ENCODE measurements around the gene MCM3AP.

Gene MCM3AP

DNA sequence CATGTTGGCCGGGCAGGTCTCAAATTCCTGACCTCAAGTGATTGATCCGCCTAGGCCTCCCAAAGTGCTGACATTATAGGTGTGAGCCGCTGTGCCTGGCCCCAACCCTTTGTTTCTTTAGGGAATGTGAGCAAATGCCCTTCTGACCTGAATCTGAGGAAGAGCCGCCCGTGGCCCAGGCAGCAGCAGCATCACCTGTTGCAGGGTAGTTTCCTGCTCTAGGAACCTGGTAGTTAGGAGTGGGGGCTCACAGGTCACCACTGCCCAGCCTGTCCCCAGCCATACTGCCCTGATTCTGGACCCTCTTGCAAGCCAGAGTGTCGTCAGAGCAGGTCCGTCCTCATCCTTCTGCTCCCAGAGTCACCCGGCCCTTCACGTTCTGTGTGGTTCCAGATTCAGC is 13.8 kb upstream of the MCM3AP start:
- DNase-seq (no peak), ATAC-seq (replicated peaks) (no peak)
- peak overlapping the region; percentile 58 to 73 for H3K4me3 Mint-ChIP-seq
- peaks cover 0 to 7% of the 10 kb centered on the region in 2 donors for H3K4me1 Mint-ChIP-seq (ENCODE audit: low read depth in 2 of 2)
- H3K36me3 Mint-ChIP-seq (ENCODE audit: insufficient read depth): peaks cover 7% of the 10 kb centered on the region
- peaks cover 0 to 8% of the 10 kb centered on the region in 2 donors for H3K27me3 Mint-ChIP-seq
- no peaks in the 10 kb centered on the region for H3K9me3 Mint-ChIP-seq
- no peak overlapping the region for H3K27ac Mint-ChIP-seq

- Mint-ChIP-seq H3K27me3 (peaks cover 0 to 8% of the 10 kb centered on the region in 2 donors), H3K4me3 (peak overlapping the region; percentile 58 to 73), H3K27ac (no peak overlapping the region), H3K36me3 (ENCODE audit: insufficient read depth) (peaks cover 7% of the 10 kb centered on the region), H3K9me3 (no peaks in the 10 kb centered on the region), H3K4me1 (ENCODE audit: low read depth in 2 of 2) (peaks cover 0 to 7% of the 10 kb centered on the region in 2 donors)
- ATAC-seq (replicated peaks): peak; percentile 26
- DNase-seq: no peak
Measured at GRCh38 chr21:46297338-46298271, 12.2 kb upstream of the MCM3AP start.

DNA sequence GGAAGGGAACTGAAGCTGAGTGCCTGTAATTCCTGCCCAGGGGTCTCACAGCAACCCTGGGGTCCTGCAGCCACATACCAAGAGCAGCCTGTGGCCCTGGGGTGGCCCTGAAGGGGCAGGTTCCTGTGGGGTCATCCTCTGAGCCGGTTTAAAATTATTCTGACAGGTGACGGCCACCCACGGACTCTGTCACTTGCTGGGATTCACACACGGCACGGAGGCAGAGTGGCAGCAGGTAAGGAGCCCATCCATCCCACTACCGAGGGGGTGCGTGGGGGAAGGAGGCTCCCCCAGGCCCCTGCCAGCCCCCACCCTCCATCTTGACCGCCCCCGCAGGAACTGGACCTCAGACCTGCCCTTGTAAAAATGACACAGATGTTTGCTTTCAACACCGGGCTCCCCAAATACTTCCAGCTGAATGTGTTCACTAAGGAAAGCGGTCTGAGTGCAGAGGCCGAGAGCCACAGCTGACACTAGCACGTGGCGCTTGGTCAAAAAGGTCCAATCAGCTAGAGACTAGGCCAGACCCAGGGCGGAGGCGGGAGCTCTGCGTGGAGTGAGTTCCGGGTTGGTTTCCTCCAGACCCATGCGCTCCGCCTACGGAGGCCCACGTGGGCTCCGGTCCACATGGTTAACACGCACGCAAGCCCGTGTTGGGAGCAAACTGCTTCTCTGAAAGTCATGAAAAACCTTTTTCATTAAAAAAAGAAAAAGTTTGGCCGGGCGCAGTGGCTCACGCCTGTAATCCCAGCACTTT is 10.8 kb upstream of the MCM3AP start:
- DNase-seq (peak; percentile 13 to 41 (median 21)), ATAC-seq (replicated peaks) (peak; percentile 92)
- no peaks in the 10 kb centered on the region for H3K9me3 Mint-ChIP-seq
- peaks cover 0 to 8% of the 10 kb centered on the region in 2 donors for H3K27me3 Mint-ChIP-seq
- H3K27ac Mint-ChIP-seq: peak overlapping the region; percentile 39 to 79
- peaks cover 7% of the 10 kb centered on the region for H3K36me3 Mint-ChIP-seq (ENCODE audit: insufficient read depth)
- peaks cover 0 to 7% of the 10 kb centered on the region in 2 donors for H3K4me1 Mint-ChIP-seq (ENCODE audit: low read depth in 2 of 2)
- H3K4me3 Mint-ChIP-seq: peak overlapping the region; percentile 57 to 73

- peaks cover 14% of the 10 kb centered on the region for H3K36me3 Mint-ChIP-seq (ENCODE audit: insufficient read depth)
- ATAC-seq (replicated peaks): no peak
Measured at GRCh38 chr21:46295177-46295770, 9.9 kb upstream of the MCM3AP start.

DNA sequence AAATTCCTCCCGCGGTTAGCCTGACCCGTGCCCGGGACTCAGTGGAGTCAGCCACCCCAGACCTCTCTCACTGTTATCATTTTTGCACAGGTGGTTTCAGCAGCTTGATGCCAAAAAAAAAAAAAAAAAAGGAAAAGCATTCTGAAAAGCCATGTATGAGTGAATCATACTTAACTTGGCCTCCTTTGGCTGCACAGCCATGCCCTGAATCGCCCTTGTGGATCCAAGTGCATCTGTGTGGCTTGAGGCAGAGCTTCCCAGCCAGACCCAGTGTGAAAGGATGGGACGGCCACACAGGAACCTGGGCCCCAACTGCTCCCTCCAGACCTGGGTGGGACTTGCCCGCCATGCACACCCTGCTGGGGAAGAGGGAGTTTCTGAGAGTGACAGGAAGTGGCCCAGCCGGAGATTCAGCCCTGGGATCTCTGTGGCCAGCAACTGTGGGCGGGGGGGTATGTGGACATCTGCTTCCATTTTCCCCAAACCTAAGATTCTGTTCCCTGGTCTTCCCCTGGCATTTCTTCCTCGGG is 9.3 kb upstream of the MCM3AP start:
- H3K4me1 Mint-ChIP-seq (ENCODE audit: low read depth in 2 of 2): peaks cover 1 to 9% of the 10 kb centered on the region in 2 donors
- no peak overlapping the region for H3K4me3 Mint-ChIP-seq
- DNase-seq (no peak), ATAC-seq (replicated peaks) (no peak)
- H3K27me3 Mint-ChIP-seq: peaks cover 0 to 8% of the 10 kb centered on the region in 2 donors
- no peak overlapping the region for H3K27ac Mint-ChIP-seq
- peaks cover 16% of the 10 kb centered on the region for H3K36me3 Mint-ChIP-seq (ENCODE audit: insufficient read depth)
- no peaks in the 10 kb centered on the region for H3K9me3 Mint-ChIP-seq

More at GRCh38 chr21:46295177-46295770, 9.9 kb upstream of the MCM3AP start:
- H3K27ac Mint-ChIP-seq: peak overlapping the region; percentile 39 to 79
- no peak overlapping the region for H3K4me3 Mint-ChIP-seq
- H3K4me1 Mint-ChIP-seq (ENCODE audit: low read depth in 2 of 2): peaks cover 0 to 7% of the 10 kb centered on the region in 2 donors
- H3K27me3 Mint-ChIP-seq: peaks cover 0 to 8% of the 10 kb centered on the region in 2 donors
- no peak for DNase-seq
- H3K9me3 Mint-ChIP-seq: no peaks in the 10 kb centered on the region

DNA sequence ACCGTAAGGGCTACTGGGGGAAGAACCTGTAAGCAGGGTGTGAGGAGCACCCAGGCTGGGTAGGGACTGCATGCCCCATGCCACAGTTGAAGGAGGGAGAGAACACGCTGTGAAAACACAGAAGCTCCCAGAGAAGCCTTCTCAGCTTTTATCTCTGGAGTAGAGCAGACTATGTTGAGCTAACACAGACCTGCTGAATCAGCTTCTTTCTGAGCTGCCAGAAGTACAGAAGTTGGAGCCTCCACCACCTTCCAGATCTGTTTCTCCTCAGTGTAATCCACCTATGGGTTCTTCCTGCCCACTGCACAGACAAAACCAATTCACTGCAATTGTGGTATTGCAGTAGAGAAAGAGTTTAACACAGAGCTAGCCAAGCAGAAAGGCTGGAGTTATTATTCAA is 6.2 kb upstream of the MCM3AP start:
- peaks cover 10 to 15% of the 10 kb centered on the region in 2 donors for H3K4me1 Mint-ChIP-seq (ENCODE audit: low read depth in 2 of 2)
- no peaks in the 10 kb centered on the region for H3K9me3 Mint-ChIP-seq
- ATAC-seq (replicated peaks): no peak
- peaks cover 18% of the 10 kb centered on the region for H3K36me3 Mint-ChIP-seq (ENCODE audit: insufficient read depth)
- DNase-seq: no peak
- no peak overlapping the region for H3K4me3 Mint-ChIP-seq
- H3K27ac Mint-ChIP-seq: no peak overlapping the region
- peaks cover 0 to 8% of the 10 kb centered on the region in 2 donors for H3K27me3 Mint-ChIP-seq

DNA sequence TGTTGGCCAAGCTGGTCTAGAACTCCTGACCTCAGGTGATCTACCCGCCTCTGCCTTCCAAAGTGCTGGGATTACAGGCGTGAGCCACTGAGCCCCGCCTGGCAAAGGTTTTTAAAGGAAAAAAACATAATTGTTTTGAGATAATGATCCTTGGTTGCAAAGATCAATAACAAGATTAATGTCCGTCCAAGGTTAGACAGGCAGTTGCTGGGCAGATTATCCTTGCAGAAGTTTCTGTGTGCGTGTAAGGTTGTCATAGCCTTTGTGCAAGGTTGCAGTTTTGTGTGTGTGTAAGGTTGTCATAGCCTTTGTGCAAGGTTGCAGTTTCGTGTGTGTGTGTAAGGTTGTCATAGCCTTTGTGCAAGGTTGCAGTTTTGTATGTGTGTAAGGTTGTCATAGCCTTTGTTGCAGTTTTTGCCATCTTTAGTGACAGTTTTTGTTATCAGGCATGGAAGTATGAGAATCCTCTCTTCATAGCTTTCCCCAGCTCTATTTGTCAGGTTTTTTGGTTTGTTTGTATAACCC is 4.3 kb upstream of the MCM3AP start:
- Mint-ChIP-seq H3K36me3 (ENCODE audit: insufficient read depth) (peaks cover 27% of the 10 kb centered on the region), H3K4me1 (ENCODE audit: low read depth in 2 of 2) (peaks cover 19 to 22% of the 10 kb centered on the region in 2 donors), H3K4me3 (no peak overlapping the region), H3K27me3 (no peaks in the 10 kb centered on the region), H3K27ac (no peak overlapping the region), H3K9me3 (no peaks in the 10 kb centered on the region)
- no peak for ATAC-seq (replicated peaks)
- DNase-seq: no peak

GRCh38 chr21:46287541-46287940 is 2.1 kb upstream of the MCM3AP start:
- Mint-ChIP-seq H3K27ac (peak overlapping the region; percentile 96), H3K9me3 (no peaks in the 10 kb centered on the region), H3K27me3 (no peaks in the 10 kb centered on the region), H3K36me3 (ENCODE audit: insufficient read depth) (peaks cover 33% of the 10 kb centered on the region), H3K4me1 (ENCODE audit: low read depth in 2 of 2) (peaks cover 27 to 39% of the 10 kb centered on the region in 2 donors), H3K4me3 (peak overlapping the region; percentile 89 to 99)
- no peak for ATAC-seq (replicated peaks)
- DNase-seq: no peak

DNA sequence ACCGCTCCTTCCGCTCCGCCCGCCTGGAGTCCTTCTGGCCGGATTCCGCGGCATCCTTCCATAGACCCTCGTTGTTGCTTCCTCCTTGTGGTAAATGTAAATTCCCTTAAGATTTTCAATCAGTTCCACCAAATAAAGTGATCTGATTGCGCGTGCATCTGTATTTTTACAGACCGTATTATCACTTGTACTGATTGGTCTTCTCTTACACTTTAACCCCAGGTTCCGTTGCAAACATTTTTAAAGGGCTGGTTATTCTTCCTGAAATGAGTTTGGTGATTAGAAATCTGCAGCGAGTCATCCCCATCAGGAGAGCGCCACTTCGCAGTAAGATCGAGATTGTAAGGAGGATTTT is 1.2 kb upstream of the MCM3AP start:
- Mint-ChIP-seq H3K9me3 (no peaks in the 10 kb centered on the region), H3K4me1 (ENCODE audit: low read depth in 2 of 2) (peaks cover 27 to 39% of the 10 kb centered on the region in 2 donors), H3K4me3 (peak overlapping the region; percentile 89 to 99), H3K27me3 (no peaks in the 10 kb centered on the region), H3K36me3 (ENCODE audit: insufficient read depth) (peaks cover 37% of the 10 kb centered on the region), H3K27ac (peak overlapping the region; percentile 96)
- ATAC-seq (replicated peaks): peak; percentile 16
- DNase-seq: no peak

- peaks cover 27 to 43% of the 10 kb centered on the region in 2 donors for H3K4me1 Mint-ChIP-seq (ENCODE audit: low read depth in 2 of 2)
- peak within 1 kb of the TSS; percentile 89 to 99 for H3K4me3 Mint-ChIP-seq
- H3K27me3 Mint-ChIP-seq: no peaks in the 10 kb centered on the region
Measured at GRCh38 chr21:46285761-46286647, 593 bp upstream of the MCM3AP start, which contains the start of gene YBEY. TSS of gene YBEY (plus strand) at chr21:46286342. CDS start at chr21:46286914, 572 bp downstream.

GRCh38 chr21:46284733-46285132 is 678 bp downstream of the MCM3AP start:
- Mint-ChIP-seq H3K9me3 (no peaks in the 10 kb centered on the region), H3K4me3 (peak overlapping the region; percentile 89 to 99), H3K36me3 (ENCODE audit: insufficient read depth) (peaks cover 43% of the 10 kb centered on the region), H3K4me1 (ENCODE audit: low read depth in 2 of 2) (peaks cover 28 to 47% of the 10 kb centered on the region in 2 donors), H3K27me3 (no peaks in the 10 kb centered on the region), H3K27ac (peak overlapping the region; percentile 96)
- DNase-seq (no peak), ATAC-seq (replicated peaks) (no peak)

More at GRCh38 chr21:46285761-46286647, 593 bp upstream of the MCM3AP start, which contains the start of gene YBEY:
- Mint-ChIP-seq H3K36me3 (ENCODE audit: insufficient read depth) (peaks cover 39% of the 10 kb centered on the region), H3K9me3 (no peaks in the 10 kb centered on the region), H3K27ac (peak within 1 kb of the TSS; percentile 96)
- DNase-seq (peak; percentile 75 to 78 (median 76)), ATAC-seq (replicated peaks) (peak; percentile 87)

DNA sequence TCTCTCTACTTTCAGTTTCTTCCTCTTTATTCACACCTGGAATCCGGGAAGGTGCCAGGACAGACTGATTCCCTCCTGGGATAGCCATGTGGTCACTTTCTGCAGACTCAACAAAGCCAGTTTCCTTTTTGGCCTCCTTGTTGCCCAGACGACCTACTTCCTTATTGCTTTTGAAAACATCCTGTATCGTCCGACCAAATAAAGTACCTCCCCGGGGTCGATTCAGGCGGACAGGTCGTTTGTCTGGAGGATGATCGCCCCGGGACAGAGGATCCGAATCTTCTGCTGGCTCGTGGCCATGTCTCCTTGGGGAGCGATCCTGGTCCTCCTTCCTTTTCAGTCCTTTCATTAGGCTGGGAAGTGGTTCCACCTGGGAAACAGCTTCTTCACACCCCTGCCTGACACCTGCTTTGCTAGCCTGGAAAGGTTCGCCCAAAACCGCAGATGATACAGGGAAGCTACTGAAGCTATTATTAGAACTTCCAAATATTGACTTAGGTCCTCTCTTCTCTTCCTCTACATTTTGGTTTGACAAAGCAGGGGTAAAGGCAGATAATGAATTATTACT is 1.2 kb downstream of the MCM3AP start:
- H3K36me3 Mint-ChIP-seq (ENCODE audit: insufficient read depth): peaks cover 47% of the 10 kb centered on the region
- DNase-seq: no peak

More for the DNA sequence above, 1.2 kb downstream of the MCM3AP start:
- no peak for ATAC-seq (replicated peaks)
- H3K27ac Mint-ChIP-seq: peak overlapping the region in 1 of 2 donors; percentile 32
- H3K9me3 Mint-ChIP-seq: no peaks in the 10 kb centered on the region
- peaks cover 26 to 45% of the 10 kb centered on the region in 2 donors for H3K4me1 Mint-ChIP-seq (ENCODE audit: low read depth in 2 of 2)
- peak overlapping the region; percentile 48 to 99 for H3K4me3 Mint-ChIP-seq
- no peaks in the 10 kb centered on the region for H3K27me3 Mint-ChIP-seq
